ENCODE data around the gene ASCC2.
A peak's percentile ranks its signal among the peaks of the same experiment; 100 is the strongest.

The ASCC2 gene

GRCh38 chr22:29798318-29798717 is 39.8 kb downstream of the ASCC2 start:
- DNase-seq = no peak
- intact Hi-C loops (cut with DNase I) = no loop called here

- intact Hi-C loops (cut with DNase I) = no loop called here
- peak in 18 of 42 donors; percentile 20 to 67 (median 33) for DNase-seq
Observed at GRCh38 chr22:29797351-29797750, 40.7 kb downstream of the ASCC2 start.

DNA sequence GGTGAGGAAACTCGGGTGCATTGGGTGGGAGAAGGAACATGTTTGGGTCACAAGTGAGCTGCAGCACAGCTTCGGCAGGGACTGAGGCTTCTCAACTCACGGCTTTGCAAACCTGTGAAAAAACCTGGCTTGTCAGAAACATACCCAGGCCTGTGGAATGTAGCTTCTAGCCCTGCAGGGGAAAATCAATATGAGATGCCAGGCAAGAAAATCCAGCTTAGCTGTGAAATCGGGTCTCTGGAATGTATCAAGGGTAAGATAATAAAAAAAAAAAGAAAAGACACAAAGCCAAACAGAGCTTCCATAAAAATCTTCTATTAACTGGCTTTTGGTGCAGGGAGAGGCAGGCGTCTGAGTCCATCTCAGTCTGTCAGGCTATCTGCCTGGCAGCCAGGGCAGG is 42.4 kb downstream of the ASCC2 start:
- no peak for DNase-seq
- intact Hi-C loops (cut with DNase I) = no loop called here

DNA sequence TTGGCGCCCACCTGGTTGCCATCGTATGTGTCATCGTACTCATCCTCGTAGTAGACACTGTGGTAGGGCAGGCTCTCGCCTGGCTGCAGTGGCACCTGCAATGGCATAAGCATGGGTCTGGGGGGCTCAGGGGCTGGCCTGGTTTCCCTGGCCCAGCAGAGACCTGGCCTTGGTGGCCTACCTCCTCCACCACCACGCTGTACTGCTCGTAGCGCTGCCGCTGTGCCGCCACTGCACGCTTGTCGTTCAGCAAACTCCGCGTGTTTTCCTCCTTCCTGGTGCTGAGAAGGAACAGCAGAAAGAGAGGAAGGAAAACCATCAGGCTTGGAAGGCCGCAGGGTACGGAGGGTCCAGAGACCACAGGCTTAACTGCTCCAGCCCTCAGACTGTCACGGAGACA is 44.7 kb downstream of the ASCC2 start:
- no peak for DNase-seq
- intact Hi-C loops (cut with DNase I) = no loop called here

DNA sequence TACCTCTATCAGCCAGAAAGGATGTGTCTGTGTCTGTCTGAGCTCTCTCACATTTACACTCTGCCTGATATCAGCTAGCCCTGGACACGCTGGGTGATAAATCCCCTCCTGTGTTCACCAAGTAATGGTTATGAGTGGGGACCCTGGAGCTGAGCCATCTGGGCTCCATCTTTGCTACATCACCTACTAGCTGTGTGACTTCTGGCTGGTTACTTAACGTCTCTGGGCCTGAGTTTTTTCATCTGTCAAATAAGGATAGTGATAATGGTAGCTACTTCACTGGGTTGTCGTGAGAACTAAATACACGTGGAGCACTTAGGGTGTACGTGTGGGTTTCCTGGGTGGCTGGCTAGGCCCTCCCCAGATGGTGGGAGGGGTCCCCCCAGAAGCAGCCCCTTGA is 48.0 kb downstream of the ASCC2 start:
- intact Hi-C loops (cut with DNase I) = no loop called here
- DNase-seq = no peak

GRCh38 chr22:29788339-29789279 is 49.5 kb downstream of the ASCC2 start:
- intact Hi-C loops (cut with DNase I) = no loop called here

DNA sequence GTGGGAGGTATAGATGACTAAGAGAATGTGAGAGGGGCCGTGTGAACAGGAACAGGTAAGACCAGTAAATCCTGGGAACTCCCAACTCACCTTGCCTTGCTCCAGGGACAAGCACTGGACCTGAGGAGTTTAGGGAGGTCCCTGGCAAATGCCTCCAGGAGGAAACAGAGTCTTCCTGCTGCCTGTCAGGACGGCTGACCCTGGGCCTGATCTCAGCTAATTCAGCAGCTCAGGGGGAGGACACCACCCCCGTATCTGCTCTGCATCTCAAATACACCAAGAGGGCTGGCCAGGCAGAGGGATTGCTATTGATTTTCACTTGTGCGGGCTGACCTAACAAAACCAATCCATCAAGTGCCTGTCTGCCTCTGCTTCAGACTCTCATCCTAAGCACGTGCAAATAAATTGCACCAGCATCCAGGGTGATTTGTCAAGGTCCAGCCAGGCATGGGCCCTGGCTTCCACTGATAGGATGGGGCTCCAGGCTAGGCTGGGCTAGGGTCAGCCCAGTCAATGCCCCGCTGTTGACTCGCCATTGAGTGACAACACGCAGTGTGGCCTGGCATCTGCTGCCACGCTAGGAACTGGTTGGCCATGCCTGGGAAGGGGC is 50.6 kb downstream of the ASCC2 start:
- DNase-seq = no peak
- intact Hi-C loops (cut with DNase I) = no loop called here

More at GRCh38 chr22:29788339-29789279, 49.5 kb downstream of the ASCC2 start:
- DNase-seq = no peak

DNA sequence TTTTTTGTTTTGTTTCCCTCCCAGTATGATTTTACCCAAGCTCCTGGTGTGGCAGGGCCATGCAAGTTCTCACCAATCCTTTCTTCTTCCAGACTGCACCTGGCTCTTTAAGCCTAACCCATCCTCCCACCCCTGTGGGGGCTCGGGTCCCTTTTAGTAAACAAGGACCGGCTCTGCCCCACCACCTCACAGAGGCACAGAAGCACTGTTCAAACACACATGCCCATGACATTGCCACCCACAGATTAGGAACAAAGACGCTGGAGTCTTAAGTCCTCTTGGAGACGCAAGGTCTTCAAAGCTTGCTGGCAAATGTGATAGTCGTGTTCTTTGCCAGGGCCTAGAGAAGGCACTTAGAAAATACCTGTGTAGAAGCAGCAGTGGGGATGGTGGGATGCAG is 52.0 kb downstream of the ASCC2 start:
- DNase-seq = no peak

DNA sequence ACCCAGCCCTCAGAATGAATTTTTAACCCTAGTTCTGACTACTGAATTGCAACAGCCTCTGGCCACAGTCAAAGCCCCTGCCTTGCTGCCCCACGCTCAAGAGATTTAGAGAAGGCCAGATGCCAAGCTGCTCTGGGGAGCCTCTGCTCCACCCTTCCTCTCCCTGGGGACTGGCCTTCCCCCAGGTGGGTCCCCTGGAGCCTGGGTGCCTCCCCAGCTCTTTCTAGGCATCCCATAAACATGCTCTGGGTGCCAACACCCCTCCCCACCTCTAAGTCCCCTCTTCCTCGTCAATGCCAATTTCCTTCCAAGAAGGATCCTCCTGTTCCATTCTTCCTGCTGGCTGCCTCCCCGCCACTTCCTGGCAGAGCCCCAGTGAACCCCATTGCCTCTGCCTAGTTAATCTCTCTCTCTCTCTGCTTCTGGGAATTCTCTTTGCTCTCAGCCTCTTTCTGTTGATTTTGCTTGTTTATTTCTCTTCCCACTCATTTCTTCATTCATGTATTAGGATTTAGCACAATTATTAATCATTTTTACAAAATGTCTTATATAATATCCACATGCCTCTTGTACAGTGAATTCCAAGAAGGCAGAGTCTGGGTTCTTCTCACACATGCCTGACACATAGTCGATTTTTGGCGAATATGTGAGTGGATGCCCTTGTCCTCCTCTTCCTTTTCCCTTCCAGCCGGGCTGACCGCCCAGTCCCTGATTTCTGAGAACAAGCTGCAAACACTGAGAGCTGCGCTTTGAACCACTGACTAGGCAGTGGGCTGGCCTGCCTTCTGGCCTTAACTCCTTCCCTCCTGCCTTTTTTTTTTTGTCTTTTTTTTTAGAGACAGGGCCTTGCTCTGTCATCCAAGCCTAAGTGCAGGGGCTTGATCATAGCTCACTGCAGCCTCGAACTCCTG is 53.4 kb downstream of the ASCC2 start:
- peak in 39 of 42 donors; percentile 10 to 82 (median 54) for DNase-seq
- intact Hi-C loops (cut with DNase I) = no loop called here

More for the DNA sequence above, 52.0 kb downstream of the ASCC2 start:
- intact Hi-C loops (cut with DNase I) = no loop called here

GRCh38 chr22:29782061-29782845 is 55.8 kb downstream of the ASCC2 start:
- DNase-seq = peak in 29 of 42 donors; percentile 15 to 74 (median 38)
- intact Hi-C loops (cut with DNase I) = no loop called here

GRCh38 chr22:29780748-29781676 is 57.1 kb downstream of the ASCC2 start:
- intact Hi-C loops (cut with DNase I) = no loop called here

DNA sequence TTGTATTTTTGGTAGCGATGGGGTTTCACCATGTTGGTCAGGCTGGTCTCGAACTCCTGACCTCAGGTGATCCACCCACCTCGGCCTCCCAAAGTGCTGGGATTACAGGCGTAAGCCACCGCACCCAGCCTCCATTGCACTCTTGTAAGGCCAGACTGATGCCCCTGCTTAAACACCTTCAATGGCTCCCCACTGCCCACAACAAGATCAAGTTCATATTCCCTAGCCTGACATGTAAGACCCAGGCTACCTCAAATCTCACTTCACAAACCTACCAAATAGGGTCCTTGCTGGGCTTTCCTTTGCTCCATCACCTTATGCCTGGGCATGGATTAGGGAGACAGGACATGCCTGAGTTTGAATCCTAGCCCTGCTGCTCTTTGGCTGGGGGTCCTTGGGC is 57.9 kb downstream of the ASCC2 start:
- intact Hi-C loops (cut with DNase I) = no loop called here
- DNase-seq = no peak

More at GRCh38 chr22:29780748-29781676, 57.1 kb downstream of the ASCC2 start:
- peak in 37 of 42 donors; percentile 18 to 88 (median 53) for DNase-seq

DNA sequence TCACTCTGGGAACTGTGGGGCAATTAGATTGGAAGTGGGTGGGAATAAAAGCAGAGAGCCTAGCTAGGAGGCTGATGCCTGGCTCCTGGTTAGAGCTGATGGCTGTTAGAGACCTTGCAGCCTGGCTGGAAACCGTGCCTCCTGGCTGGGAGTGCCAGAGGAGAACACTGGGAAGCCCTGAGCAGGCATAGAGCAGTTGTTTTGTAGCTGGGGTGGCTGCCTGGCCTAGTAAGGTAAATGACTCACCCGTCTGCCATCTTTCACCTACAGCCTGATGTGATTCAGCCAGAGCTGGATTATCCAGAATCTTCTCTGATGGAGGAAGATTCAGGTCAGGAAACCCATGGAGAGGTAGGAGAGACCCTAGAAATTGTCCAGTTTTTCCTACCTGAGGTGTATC is 64.8 kb downstream of the ASCC2 start:
- DNase-seq = peak in 38 of 42 donors; percentile 27 to 85 (median 62)
- intact Hi-C loops (cut with DNase I) = loop anchor here (10.0 kb wide), 1 partner anchor 232 kb away; no protein-coding TSS in a partner anchor

DNA sequence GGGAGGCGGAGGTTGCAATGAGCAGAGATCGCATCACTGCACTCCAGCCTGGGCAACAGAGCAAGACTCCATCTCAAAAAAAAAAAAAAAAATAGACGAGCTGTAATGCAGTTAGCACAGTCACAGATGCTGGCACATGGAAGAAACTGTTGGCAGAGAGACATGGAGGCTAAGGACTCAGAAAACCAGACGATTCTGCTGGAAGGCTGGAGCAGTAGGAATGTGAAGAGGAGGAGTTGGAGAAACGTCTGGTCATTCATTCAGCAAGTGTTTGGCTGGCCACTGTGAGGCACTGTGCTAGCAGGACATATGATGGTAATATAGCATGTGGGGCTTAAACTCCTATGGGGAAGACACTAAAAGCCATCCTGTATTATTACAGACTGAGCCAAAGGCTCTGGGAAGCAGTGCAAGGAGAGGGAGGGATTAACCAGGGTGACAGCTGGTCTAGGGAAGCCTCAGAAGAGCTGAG is 65.9 kb downstream of the ASCC2 start:
- intact Hi-C loops (cut with DNase I) = loop anchor here (10.0 kb wide), 1 partner anchor 233 kb away; no protein-coding TSS in a partner anchor
- no peak for DNase-seq

DNA sequence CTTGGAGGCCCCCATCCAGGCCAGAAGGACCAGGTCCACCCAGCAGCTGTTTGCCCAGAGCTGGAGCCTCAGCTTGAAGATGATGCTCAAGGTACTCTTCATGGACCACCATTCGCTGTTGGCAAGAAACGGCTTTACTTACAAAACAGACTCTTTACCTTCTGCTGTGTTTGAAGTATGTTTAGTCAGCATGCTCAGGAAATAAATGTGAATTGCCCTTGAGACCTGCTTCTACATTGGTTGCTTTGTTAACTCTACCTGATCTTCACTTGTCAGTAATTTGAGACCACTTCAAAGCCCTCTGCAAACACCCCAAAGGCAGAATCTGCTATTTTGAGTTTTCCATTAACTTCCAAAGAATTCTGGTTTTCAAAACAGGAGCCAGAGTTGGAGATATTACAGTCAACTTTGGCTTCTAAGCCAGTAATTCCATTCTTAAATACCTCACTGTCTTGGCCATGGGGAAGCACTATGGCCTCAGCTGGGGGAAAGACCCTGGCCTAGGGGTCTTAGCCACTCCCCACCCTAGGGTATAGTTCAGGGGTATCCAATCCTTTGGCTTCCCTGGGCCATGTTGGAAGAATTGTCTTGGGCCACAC is 68.3 kb downstream of the ASCC2 start:
- intact Hi-C loops (cut with DNase I) = loop anchor here (10.0 kb wide), 1 partner anchor 235 kb away; no protein-coding TSS in a partner anchor

DNA sequence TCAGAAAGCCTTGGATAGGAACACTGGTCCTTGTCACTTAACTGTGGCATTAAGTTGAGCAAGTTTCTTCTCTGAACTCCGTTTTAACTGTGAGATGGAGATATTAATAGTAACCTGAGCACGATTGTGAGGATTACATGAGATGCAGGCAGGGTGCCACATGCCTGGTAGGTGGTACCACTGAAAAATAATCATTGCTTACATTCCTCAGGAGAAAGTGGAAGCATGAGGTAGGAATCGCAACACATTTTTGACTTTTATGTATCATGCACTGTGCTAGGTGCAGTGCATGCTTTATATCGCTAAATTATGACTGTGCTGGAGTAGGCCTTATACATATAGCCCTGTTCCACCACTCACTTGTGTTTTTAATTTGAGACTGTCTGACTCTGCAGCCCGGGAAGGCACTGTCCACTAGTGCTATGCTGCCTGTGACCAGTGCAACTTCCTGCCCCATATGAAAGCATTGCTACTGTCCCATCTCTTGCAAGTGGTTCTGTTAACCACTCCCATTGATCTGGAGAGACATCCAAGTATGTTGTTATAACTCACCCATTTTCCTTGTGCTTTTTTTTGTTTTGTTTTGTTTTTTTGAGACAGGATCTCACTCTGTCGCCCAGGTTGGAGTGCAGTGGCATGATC is 69.9 kb downstream of the ASCC2 start:
- intact Hi-C loops (cut with DNase I) = no loop called here
- DNase-seq = no peak

More for the DNA sequence above, 68.3 kb downstream of the ASCC2 start:
- DNase-seq = no peak
